ENCODE data around the gene INPP5D. TPM values are rescaled to one million over a fixed set of nuclear protein-coding genes. Genes with fewer than 3 reads are reported as not detected.

Gene INPP5D
- polyA plus RNA-seq, 1 donor (not counting 4 experiments of a cell fraction or from before 2014, with no cell fraction given) = 7.5 TPM

- no peaks in the 10 kb centered on the region for H3K79me2 ChIP-seq (ENCODE audit: control insufficient read depth, insufficient read depth, low read length)
- DNase-seq (ENCODE audit: low read depth, low spot score) (no peak), FAIRE-seq (peak; percentile 32)
- H3K9me1 ChIP-seq (ENCODE audit: control insufficient read depth, extremely low read depth, insufficient read depth, low read length) = no peaks in the 10 kb centered on the region
- peaks cover 3% of the 10 kb centered on the region for H3K9me3 ChIP-seq (ENCODE audit: control insufficient read depth, low read depth, low read length)
- peaks cover 2% of the 10 kb centered on the region for H3K27me3 ChIP-seq (ENCODE audit: control insufficient read depth, extremely low read depth, insufficient read depth, low read length)
- no peak overlapping the region for H3K4me2 ChIP-seq (ENCODE audit: control insufficient read depth, extremely low read depth, insufficient read depth, low read depth, low read length)
- H3K27ac ChIP-seq (ENCODE audit: control insufficient read depth, insufficient read depth, low read length) = no peak overlapping the region
- peaks cover 12% of the 10 kb centered on the region for H3K4me1 ChIP-seq (ENCODE audit: control insufficient read depth, extremely low read depth, insufficient read depth, low read length)
- dilution Hi-C loops (cut with MboI; ENCODE audit: extremely low pct_ligation_motif_present, low sequenced_read_pairs) = no loop called here
- TF ChIP-seq EZH2 (IDR thresholded peaks at IDR 0.05; ENCODE audit: low read length) (no peak), CTCF (optimal IDR thresholded peaks at IDR 0.05 in 1 of 3, IDR thresholded peaks at IDR 0.05 in 1 of 3, conservative IDR thresholded peaks at IDR 0.05 in 1 of 3; ENCODE audit: extremely low read depth in 1 of 3, insufficient read depth in 2 of 3, low read length in 3 of 3) (no peak)
- H3K4me3 ChIP-seq (ENCODE audit: control insufficient read depth in 2 of 3, extremely low read depth in 1 of 3, insufficient read depth in 2 of 3, low read depth in 1 of 3, low read length in 3 of 3) = no peak overlapping the region
- no peak overlapping the region for H2AFZ ChIP-seq (ENCODE audit: control insufficient read depth, low read length)
- no peak overlapping the region for H3K9ac ChIP-seq (ENCODE audit: control insufficient read depth, extremely low read depth, insufficient read depth, low read length)
- no peaks in the 10 kb centered on the region for H4K20me1 ChIP-seq (ENCODE audit: control insufficient read depth, extremely low read depth, insufficient read depth, low read length)
- no peaks in the 10 kb centered on the region for H3K36me3 ChIP-seq (ENCODE audit: control insufficient read depth in 2 of 2, extremely low read depth in 1 of 2, insufficient read depth in 2 of 2, low read length in 2 of 2)
Observed at GRCh38 chr2:233037078-233037477, 23.1 kb upstream of the INPP5D start.

DNA sequence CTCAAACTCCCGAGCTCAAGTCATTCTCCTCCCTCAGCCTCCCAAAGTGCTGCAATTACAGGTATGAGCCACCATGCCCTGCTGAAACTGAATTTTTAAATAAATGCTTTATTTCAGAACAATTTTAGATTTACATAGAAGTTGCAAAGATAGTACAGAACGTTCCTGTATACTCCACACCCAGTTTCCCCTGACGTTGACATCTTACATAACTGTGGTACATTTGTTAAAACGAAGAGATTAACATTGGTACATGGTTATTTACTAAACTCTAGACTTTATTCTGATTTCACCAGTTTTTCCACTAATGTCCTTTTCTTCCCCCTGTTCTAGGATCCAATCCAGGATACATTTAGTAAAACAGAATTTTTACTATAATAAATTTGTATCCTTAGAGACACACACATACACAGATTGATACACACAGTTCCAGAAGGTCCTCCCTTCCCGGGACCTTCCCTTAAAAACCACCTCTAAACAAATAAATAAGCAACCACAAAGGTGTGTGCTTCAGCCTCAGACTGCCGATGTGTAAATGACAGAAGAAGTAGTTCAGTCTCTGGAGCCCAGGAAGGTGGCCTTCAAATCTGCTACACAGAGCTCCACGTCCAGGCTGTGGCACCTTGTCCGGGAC lies 20.8 kb upstream of the INPP5D start:
- no peak overlapping the region for H3K27ac ChIP-seq (ENCODE audit: control insufficient read depth, insufficient read depth, low read length)
- H3K9me1 ChIP-seq (ENCODE audit: control insufficient read depth, extremely low read depth, insufficient read depth, low read length) = no peaks in the 10 kb centered on the region
- FAIRE-seq (no peak), DNase-seq (ENCODE audit: low read depth, low spot score) (no peak)
- peaks cover 3% of the 10 kb centered on the region for H3K9me3 ChIP-seq (ENCODE audit: control insufficient read depth, low read depth, low read length)
- H3K36me3 ChIP-seq (ENCODE audit: control insufficient read depth in 2 of 2, extremely low read depth in 1 of 2, insufficient read depth in 2 of 2, low read length in 2 of 2) = no peaks in the 10 kb centered on the region
- H3K79me2 ChIP-seq (ENCODE audit: control insufficient read depth, insufficient read depth, low read length) = no peaks in the 10 kb centered on the region
- H3K4me1 ChIP-seq (ENCODE audit: control insufficient read depth, extremely low read depth, insufficient read depth, low read length) = peaks cover under 1% of the 10 kb centered on the region
- no peak overlapping the region for H3K9ac ChIP-seq (ENCODE audit: control insufficient read depth, extremely low read depth, insufficient read depth, low read length)
- TF ChIP-seq EZH2 (IDR thresholded peaks at IDR 0.05; ENCODE audit: low read length) (no peak), CTCF (optimal IDR thresholded peaks at IDR 0.05 in 1 of 3, IDR thresholded peaks at IDR 0.05 in 1 of 3, conservative IDR thresholded peaks at IDR 0.05 in 1 of 3; ENCODE audit: extremely low read depth in 1 of 3, insufficient read depth in 2 of 3, low read length in 3 of 3) (no peak)
- H3K27me3 ChIP-seq (ENCODE audit: control insufficient read depth, extremely low read depth, insufficient read depth, low read length) = peaks cover 15% of the 10 kb centered on the region
- H3K4me3 ChIP-seq (ENCODE audit: control insufficient read depth in 2 of 3, extremely low read depth in 1 of 3, insufficient read depth in 2 of 3, low read depth in 1 of 3, low read length in 3 of 3) = no peak overlapping the region
- H2AFZ ChIP-seq (ENCODE audit: control insufficient read depth, low read length) = no peak overlapping the region
- dilution Hi-C loops (cut with MboI; ENCODE audit: extremely low pct_ligation_motif_present, low sequenced_read_pairs) = no loop called here
- H3K4me2 ChIP-seq (ENCODE audit: control insufficient read depth, extremely low read depth, insufficient read depth, low read depth, low read length) = no peak overlapping the region
- H4K20me1 ChIP-seq (ENCODE audit: control insufficient read depth, extremely low read depth, insufficient read depth, low read length) = no peaks in the 10 kb centered on the region
